HL-60/S4 treated with retinoic acid at 250 ng/mL for 4 days and 3 days (cell line): ENCODE measurements around the gene PPIE.
"Not testable (repeated sequence)": the region's sequence is repeated elsewhere in the genome, so short reads cannot be mapped to it uniquely, and the experiment has no call there.

Experiments used
- in situ Hi-C: fragments of 300-500 bp; cut with MboI; formaldehyde crosslinking; loops from 2 replicates; pipeline ENCODE4 v1.7.0; 2022; ENCODE audit warnings: low sequenced_read_pairs

Gene PPIE

DNA sequence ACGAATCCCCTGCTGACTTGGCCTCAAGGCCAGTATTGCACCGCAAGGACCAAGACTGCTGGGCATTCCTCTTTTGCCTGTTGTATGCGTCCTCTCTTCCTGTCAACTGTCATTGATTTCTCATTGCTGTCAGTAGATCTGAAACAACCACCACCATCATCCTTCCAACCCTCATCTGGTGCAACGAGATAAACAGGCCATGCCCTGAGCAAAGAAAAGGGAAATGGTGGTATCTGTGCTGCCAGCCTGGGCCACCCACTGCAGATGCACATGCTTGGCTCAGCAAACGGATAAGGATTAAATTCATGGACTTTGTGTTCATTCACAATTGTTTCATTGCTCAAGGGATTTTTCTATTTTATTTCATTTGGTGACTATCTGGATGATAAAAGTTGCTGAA is 18.8 kb downstream of the PPIE start:
- in situ Hi-C loops = no loop called here

DNA sequence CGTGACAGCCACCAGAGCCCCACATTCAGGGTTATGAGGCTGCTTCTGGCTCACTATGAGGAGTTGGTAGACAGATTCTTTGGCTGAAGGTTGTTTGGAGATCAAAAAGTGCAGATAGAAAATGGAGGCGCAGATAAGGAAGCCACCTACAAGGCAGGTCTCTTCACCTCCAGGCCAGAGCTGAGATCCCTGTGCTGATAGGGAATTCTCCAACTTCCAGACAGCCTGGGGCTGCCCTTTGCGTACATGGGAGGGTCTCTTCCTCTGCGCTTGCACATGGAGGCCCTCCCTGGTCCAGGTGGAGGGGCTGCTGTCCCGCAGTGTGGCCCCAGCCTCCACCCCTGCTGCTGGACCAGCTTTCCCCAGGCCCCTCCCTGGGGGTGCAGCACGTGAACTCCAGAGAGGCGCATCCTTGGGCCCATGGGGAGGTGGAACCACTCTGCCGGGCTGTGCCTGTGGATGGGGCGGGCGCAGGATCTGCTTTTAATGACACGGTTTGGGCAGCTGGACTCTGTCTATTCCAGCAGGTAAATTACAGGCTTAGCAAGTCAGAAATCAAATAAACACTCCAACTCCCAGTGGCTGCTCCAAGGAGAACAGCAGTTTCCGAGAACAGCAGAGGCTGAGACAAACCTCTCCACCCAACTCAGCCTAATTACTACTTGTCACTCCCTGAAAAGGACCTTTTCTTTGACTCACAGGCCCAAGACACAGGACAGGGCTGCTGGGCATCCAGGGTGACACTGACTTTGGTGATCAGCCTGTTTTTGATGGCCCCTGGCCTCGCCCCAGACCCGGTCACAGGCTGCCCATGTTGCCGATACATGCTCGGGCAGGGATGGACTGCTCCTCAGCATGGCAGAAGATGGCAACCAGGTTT is 20.1 kb downstream of the PPIE start:
- in situ Hi-C loops = no loop called here

DNA sequence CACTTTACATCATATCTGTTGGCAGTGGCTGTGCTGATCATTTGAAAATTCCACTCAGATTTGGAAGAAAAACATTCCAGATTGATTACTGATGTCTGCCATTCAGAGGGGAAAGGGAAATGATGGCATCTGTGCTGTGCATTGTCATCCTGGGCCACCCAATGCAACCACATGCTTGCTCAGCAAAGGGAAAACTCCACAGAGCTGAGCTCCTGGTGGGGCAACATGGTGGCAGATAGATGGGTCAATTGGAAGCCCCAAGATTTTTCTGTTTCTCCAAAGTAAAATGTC is 20.7 kb downstream of the PPIE start:
- in situ Hi-C loops = no loop called here

DNA sequence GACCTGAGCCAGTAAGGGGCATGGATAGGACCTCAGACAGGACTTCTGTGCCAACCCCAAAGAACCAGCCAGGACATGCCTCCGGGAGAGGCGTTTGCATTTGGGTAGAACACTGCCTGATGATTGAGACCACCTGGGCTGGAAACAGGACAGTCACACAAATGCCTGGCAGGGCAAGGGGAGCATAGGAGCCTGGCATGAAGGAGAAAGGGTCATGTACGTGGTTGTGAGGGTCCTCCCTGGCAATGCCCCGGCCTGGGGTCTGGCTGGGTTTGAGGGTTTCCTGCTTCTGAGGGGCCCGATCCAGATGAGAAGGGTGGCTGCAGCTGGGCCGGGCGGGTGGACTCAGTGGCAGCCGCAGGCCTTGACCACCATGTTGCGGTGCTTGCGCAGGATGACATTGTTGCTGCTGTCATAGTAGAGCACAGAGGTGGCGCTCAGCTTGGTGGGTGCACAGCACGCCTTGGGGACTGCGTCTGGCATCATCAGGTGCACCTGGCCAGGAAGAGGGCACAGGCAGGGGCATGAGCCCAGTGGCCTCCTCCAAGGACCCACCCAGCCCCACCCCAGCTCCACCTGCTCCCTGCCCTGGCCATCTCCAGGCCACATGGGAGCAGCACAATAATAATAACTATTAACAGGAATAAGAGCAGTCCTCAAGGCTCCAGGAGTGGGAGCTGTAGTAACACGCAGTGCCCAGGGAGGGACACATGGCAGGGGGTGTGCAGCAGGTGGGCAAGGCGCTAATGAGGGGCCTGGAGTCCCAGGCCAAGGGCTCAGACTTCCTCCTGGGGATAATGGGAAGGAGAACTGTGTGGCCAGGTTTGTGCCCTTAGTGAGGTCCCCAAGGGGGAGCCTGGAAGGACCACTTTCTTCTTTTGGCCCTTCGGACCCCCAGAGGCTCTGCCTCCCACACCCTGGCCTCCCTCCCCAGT is 21.7 kb downstream of the PPIE start:
- in situ Hi-C loops = no loop called here

DNA sequence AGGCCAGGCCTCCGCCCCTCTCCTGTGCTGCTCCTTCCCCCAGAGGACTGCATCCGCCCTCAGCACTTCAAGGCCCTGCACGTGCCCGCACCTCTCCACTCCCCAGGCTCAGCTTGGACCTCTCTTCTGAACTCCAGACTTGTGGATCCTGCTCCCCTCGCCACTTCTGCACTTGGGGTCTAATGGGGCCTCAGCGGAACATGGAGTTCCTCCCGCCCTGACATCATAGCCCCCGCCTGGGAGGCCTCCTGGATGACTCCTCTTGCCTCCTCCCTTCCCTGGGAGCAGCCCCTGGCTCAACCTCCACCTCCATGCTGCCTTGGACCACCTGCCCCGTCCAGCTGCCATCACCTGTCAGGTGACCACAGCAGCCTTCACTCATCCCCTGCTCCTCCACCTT is 22.3 kb downstream of the PPIE start:
- in situ Hi-C loops = no loop called here

DNA sequence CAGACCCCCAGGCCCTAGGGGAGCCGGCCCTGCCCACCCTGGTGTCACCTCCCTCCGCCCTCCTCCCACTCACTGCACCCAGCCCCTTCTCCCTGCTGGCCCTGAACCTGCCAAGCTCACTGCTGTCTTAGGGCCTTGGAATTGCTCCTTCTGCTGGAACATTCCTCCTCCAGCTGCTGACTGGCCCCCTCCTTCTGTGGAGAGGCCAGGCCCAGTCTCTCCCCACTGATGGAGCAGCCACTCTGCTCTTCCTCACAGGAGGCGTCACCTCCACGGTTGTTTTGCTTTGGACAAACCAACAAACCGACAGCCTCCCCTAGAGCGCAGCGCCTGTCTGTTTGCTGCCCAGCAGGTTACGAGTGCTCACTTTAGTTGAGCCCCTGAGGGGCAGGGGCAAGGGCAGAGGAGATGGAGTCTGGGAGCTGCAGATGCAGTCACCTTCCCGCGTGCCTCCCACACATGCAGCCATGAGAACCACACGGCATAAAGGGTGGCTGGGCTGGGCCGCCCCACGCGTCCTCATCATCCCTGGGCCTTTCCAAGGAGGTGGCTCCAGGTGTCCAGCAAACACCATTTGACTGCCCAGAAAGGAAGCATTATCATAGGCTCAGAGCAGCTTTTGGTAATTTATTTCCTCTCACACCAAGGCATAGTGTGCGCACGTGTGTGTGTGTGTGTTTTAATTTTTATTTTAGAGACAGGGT is 23.0 kb downstream of the PPIE start:
- in situ Hi-C loops = no loop called here

DNA sequence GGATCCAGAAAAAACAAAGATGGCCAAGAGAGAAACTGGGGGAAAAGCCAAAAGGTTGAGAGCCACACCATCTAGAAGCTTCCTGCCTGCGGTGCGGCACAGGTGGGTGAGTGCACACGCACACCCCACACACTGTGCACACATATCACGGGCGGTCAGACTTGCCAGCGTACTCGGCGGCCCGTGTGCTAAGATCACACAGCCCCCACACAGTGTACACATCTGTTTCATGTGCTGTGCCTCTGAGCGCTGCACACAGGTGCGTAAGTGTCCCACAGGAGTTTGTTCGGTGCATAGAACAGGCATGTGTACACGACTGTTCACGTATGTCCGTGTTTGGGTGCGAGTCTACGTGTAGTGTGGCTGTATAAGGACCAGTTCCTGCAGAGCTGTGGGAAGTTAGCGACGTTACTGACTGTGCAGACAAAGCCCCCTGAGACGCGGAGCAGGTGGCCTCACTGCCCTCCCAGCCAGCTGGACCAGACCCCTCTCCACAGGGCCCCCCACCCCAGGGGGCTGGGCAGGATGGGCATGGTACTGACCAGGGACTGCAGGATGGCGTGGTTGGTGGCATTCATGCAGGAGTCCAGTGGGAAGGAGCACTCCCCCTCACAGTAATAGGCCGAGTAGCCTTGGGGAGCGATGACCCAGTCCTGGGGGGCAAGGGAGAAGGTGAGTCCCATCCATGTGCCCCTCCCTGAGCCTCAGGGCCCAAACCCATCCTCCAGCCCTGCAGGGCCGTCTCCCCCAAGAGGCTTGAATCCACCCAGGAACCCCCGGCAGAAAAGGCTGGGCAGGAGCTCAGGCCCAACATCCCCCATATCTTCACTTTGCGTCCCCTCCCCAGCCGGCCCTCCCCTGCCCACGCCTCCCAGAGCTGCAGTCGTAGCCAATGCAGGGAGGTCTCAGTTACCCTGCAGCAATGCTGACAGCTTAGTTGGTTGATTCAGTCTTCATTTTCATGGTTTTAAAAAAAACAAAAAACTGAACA is 24.2 kb downstream of the PPIE start:
- in situ Hi-C loops = no loop called here

DNA sequence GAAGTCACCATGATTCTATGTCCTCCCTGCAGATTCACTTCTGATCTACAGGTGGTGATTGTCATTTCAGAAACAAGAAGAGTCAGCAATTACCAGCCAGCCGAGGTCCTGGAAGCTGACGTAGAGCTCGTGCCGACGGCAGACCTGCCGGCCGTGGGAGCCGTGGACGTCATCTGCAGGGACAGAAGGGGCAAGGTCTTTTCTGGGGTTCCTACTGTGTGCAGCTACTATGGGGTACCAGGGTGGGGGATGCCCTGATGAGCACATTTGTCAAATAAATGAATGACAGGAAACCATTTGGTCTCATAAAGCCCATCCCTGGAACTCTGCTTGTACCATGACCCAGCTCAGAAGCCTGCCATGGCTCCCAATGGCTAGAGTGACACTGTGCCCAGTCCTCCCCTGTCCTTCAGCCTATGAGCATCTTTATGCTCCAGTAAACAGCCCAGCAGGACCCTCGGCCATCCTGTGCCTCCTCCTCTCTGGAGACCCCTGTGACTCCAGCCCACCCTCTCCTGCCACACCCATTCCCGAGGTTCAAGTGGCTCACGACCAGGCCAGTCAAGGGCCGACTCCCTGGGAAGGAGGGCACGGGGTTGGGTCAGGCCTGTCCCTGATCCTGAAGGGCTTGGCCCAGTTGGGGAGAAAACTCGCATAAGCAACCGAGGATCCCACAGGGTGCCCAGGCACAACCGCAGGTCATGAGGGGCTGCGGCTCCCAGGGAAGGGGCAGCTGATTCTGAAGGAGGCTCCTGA is 25.1 kb downstream of the PPIE start:
- in situ Hi-C loops = not testable (repeated sequence)

DNA sequence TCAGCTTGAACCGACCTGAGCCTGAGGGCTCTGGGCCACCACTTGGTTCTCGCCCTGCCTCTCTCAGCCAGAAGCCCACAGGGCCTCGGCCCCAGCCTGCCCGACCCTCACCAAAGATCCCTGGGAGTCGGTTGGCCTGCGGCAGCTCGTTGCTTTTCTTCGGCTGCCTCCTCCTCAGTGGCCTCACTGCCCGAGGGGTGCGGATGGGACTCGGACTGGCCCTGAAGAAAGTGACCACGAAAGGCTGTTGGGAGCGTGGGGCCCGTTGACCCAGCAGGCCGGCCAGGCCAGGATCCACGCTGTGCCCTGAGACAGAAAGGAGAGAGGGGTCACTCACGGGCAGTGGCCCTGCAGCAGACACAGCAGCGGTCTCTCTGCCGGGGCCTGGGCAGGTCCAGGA is 25.8 kb downstream of the PPIE start:
- in situ Hi-C loops = not testable (repeated sequence)

DNA sequence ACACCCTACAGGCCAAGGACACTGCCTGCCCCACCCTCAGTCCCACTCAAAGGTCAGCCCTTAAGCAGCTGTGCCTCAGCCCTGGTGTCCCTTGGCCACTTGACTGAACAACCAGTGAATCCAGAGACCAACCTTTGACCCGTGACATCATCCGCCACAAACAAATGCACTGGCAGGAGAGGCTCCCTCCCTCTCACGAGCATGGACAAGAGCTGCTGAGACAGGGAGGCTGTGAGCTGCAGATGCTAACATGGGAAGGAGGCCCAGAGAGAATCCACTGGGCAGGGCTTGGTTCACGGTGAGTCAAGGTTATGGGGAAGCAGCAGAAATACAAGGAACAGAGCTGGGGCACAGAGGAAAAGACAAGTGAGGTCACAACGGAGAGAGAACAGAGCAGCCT is 27.8 kb downstream of the PPIE start:
- in situ Hi-C loops = not testable (repeated sequence)

DNA sequence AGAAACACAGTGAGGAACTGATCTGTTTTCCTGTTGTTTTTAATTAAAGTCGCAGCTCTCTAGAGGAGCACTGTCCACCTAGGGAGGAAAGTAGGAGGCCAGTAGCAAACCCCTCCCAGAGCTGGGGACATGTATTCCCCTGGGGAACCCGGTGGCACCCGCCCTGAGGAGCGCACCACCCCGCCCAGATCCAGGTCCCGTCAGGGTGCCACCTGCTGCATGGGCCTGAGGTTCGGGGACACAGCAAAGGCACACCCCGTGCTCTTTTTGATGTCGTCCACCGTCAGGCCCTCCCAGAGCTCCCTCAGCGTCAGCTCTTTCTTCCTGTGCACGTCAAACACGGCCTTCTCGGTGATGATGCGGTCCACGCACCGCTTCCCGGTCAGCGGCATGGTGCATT is 30.8 kb downstream of the PPIE start:
- in situ Hi-C loops = not testable (repeated sequence)

DNA sequence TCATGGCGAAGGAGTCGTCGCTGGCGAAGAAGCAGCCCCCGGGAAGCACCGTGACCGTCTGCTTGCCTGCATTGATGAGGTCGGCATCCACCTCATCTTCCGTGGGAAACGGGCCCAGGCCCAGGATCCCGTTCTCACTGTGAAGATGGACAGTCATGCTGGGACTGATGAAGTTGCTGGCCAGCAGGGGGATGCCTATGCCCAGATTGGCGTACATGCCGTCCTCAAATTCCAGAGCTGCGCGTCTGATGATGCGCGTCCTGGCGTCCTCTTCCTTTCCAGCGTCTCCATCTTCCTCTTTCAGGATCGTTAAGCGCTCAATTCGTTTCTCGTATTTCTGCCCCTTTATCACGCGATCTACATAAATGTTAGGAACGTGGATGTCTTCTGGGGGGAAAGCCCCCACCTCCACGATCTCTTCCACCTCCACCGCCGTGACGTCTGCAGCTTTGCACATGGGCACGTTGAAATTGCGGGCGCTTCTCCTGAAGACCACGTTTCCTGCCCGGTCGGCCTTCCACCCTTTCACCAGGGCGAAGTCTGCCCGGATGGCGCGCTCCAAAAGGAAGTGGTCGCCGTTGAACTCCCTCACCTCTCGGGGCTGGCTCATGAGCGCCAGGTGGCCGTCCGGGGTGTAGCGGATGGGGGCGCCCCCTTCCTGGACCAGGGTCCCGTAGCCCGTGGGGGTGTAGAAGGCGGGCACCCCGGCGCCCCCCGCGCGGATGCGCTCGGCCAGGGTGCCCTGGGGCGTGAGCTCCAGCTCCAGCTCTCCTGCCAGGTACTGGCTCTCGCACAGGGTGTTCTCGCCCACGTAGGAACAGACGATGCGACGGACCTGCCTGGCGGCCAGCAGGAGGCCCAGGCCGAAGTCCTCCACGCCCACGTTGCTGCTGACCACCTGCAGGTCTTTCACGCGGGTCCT is 31.7 kb downstream of the PPIE start:
- in situ Hi-C loops = not testable (repeated sequence)

DNA sequence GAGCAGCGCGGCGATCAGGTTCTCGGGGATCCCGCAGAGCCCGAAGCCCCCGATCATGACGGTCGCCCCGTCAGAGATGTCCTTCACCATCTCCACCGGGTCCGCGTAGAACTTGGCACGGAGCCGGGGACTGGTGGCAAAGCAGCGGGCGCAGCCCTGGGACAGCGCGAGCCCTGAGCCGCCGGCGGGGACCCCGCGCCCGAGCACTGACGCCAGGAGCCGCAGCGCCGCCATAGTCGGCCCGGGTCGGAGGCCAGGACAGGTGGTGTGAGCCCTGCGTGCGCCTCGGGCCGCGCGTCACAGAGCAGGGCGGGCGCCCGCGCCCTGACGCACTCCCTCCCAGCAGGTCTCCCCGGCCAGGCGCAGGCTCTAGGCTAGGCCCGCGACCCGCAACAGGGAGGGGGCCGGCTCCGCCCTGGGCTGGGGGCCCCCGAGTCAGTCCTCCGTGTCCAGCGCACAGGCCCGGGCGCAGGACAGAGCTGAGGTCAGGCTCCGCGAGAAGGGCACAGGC is 32.4 kb downstream of the PPIE start, which contains the start of gene OXCT2:
OXCT2 (minus strand) TSS at position 327 of the 511 bp plus-strand sequence; CDS start at position 234, 93 bp downstream.
- in situ Hi-C loops = not testable (repeated sequence)

DNA sequence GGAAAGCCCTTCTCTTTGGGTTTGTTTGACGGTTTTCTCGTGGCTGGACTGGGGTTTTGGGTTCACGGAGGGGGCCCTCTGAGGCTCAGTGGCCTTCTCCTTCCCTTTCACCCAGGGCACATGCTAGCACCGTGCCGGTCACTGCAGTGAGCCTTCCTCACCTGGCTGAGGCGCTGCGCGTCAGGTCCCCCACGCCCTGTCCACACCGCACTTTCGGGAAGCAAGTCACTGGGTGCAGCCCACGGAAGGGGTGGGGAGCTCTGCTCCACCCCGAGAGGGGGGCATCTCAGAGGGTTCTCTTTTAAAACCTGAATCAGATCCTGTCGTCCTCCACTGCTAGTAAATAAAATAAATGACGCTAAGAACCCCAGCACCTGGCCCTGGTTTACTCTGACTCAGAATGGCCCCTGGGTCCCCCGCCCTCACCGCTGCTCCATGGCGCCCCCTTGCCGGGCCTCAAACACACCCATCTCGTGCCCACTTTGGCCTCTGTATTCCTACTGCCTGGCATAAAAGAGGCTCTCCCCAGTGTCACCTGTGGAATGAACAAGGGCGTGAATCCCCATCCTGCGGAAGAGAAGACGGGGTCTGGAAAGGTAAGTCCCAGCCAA is 34.8 kb downstream of the PPIE start:
- in situ Hi-C loops = not testable (repeated sequence)

DNA sequence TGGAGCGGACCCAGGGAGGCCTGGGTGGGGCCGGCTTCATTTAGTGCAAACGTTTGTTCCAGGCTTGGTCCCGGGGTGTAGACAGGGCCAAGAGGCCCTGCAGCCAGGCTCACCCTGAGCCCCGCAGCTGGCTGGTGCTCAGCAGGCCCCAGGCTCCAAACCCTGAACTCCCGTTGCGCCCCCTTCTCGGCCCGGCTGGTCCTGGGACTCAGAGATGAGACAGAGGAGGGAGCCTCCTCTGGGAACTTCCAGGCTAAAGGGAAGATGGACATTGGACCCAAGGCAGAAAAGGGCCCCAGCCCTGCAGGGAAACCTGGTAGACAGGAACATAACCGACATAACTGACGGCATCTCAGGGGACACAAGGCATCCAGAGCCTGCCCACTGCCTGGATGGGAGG is 36.5 kb downstream of the PPIE start:
- in situ Hi-C loops = not testable (repeated sequence)

DNA sequence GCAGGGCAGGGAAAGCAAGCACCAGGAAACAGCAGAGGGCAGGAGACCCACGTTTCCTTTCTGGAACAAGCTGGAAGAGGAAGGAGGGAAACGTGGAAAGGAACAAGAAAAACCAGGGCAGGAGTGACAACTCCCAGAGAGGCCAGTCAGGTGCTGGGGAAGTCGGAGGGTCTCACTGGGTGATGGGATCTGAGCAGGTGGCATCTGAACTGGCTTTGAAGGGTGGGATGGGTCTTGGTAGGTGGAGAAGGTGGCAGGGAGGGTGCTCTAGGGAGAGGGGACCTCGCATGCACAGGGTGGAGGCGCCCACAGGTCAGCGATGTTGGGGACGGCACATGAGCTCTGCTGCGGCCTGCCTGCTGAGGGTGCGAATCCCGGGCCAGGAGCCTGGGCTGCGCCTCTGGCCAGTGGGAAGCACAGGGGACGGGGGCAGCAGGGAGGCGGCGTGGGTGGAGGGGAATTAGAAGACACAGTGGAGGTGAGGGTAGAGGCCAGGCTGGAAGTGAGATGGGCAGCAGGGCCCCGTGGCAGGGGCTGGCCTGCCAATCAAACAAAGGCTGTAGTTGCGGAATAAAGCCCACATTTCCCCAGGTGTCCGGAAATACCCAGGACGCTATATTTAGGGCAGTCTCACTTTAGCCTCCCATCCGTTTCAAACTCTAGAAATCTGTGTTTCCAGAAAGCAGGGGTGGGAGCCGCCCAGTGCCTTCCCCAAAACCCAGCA is 37.2 kb downstream of the PPIE start:
- in situ Hi-C loops = not testable (repeated sequence)

DNA sequence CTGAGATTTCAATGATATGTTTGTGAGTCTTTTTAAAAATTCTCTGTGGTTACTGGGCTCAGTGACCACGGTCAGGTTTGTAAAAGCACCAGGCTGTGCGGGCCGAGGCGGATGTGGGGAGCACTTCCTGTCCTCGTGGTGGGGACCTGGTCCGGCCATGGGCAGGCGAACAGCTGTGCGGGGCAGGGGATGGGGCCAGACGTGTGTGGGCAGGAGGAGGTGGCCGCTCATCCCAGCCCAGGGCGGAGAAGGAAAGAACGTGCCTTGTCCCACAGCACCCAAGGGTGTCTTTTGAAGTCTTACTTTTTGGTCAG is 37.7 kb downstream of the PPIE start:
- in situ Hi-C loops = no loop called here
